Adrenal gland (tissue), 5 donors: ENCODE measurements around the gene DLG2.

Experiments
- CTCF ChIP-seq, 6 experiments: fragments of 450-650 bp in 4 of 6; fragments of 200-600 bp in 2 of 6; sonication (generic) in 1 of 6; IDR thresholded peaks; 1 replicate in 5 of 6; 2 replicates in 1 of 6; pipeline versions ENCODE4 v1.5.1 to v1.8.0; 2016 to 2021; ENCODE audit warnings: antibody characterized with exemption in 6 of 6, mild to moderate bottlenecking in 2 of 6, moderate library complexity in 1 of 6
- POLR2A ChIP-seq, 2 donors: fragments of 450-650 bp; IDR thresholded peaks; one replicate each; pipeline ENCODE4 v1.6.1; 2017; ENCODE audit warnings: antibody characterized with exemption in 2 of 2, mild to moderate bottlenecking in 2 of 2, moderate library complexity in 1 of 2
- donor health status: DM: no; HTN: no; CAD: no.

- TF ChIP-seq POLR2A (IDR thresholded peaks at IDR 0.05) (no peak), CTCF (IDR thresholded peaks at IDR 0.05) (no peak)
Observed at GRCh38 chr11:84408946-84409411, 1218.2 kb downstream of the DLG2 start.
